Endothelial cell of umbilical vein (primary cell): ENCODE data around the gene CAPRIN2. TPM values are rescaled to one million over a fixed set of nuclear protein-coding genes. Genes with fewer than 3 reads are reported as not detected.

ENCODE experiments used
- BruUV-seq: library from RNA; stranded (reverse); fragments of 400-500 nt; replicated peaks from 2 replicates; lab custom pipeline; 2021; lab: Mats Ljungman, UMichigan
- CTCF ChIA-PET: fragments of 300-600, 350-600 bp; sonication (Branson Sonifier 250); formaldehyde crosslinking; loops from one replicate; lab custom pipeline; 2021; ENCODE audit warnings: antibody characterized with exemption, inconsistent platforms; lab: Charles Lee
- POLR2A ChIA-PET: fragments of 300-600, 350-600 bp; sonication (Branson Sonifier 250); formaldehyde crosslinking; loops from one replicate; lab custom pipeline; 2021; ENCODE audit warnings: antibody characterized with exemption, inconsistent platforms; lab: Charles Lee
- DNase-seq: peaks from one replicate; pipeline ENCODE4 v3.0.0-alpha.2; 2011; ENCODE audit warnings: low read depth, low spot score
- FAIRE-seq: peaks from 2 replicates; lab custom pipeline; 2011; peaks lifted over from hg19 to GRCh38; lab: Jason Lieb, UNC
- H2AFZ ChIP-seq: 2 replicates; pipeline ENCODE4 v1.6.0; 2012; ENCODE audit warnings: low read depth, low read length, control low read depth, inconsistent platforms
- H3K27ac ChIP-seq: 2 replicates; pipeline ENCODE4 v1.5.1; 2011; ENCODE audit warnings: low read depth, mild to moderate bottlenecking, control low read depth, low read length, moderate library complexity; ENCODE audit not compliant: insufficient read depth
- H3K27me3 ChIP-seq, 2 experiments: 2 replicates each; pipeline versions ENCODE4 v1.6.0 to v1.6.1; 2011; ENCODE audit warnings: low read length in 2 of 2, mixed read lengths in 1 of 2; ENCODE audit not compliant: control insufficient read depth in 2 of 2, insufficient read depth in 2 of 2
- H3K36me3 ChIP-seq, 2 experiments: 2 replicates in 1 of 2; 3 replicates in 1 of 2; pipeline ENCODE4 v1.5.1; 2011; ENCODE audit warnings: low read length in 2 of 2, mild to moderate bottlenecking in 1 of 2, moderate library complexity in 1 of 2; ENCODE audit not compliant: control insufficient read depth in 2 of 2, insufficient read depth in 2 of 2; ENCODE audit errors: extremely low read depth in 1 of 2
- H3K4me1 ChIP-seq: 3 replicates; pipeline ENCODE4 v1.5.1; 2011; ENCODE audit warnings: mild to moderate bottlenecking, low read length; ENCODE audit not compliant: control insufficient read depth, insufficient read depth; ENCODE audit errors: extremely low read depth
- H3K4me2 ChIP-seq: 2 replicates; pipeline ENCODE4 v1.6.1; 2011; ENCODE audit warnings: low read length, control low read depth, mixed read lengths; ENCODE audit not compliant: insufficient read depth
- H3K4me3 ChIP-seq, 3 experiments: fragments of 200-600 bp in 1 of 3; sonication (generic), shearing (Covaris generic) in 1 of 3; replicated peaks in 1 of 3; 2 replicates each; pipeline ENCODE4 v1.5.1; 2011 to 2016; ENCODE audit warnings: control low read depth in 3 of 3, low read length in 3 of 3, mild to moderate bottlenecking in 2 of 3, inconsistent platforms in 1 of 3, low read depth in 1 of 3, moderate library complexity in 1 of 3; ENCODE audit not compliant: insufficient read depth in 1 of 3
- H3K79me2 ChIP-seq: 2 replicates; pipeline ENCODE4 v1.6.0; 2012; ENCODE audit warnings: low read length, inconsistent platforms; ENCODE audit not compliant: control insufficient read depth, insufficient read depth
- H3K9ac ChIP-seq: replicated peaks from 2 replicates; pipeline ENCODE3; 2011; ENCODE audit warnings: low read length, control low read depth; ENCODE audit not compliant: insufficient read depth; ENCODE audit errors: extremely low read depth
- H3K9me1 ChIP-seq: replicated peaks from 3 replicates; pipeline ENCODE4 v1.6.0; 2011; ENCODE audit warnings: mild to moderate bottlenecking, low read length; ENCODE audit not compliant: control insufficient read depth, insufficient read depth; ENCODE audit errors: extremely low read depth
- H3K9me3 ChIP-seq: replicated peaks from 2 replicates; pipeline ENCODE4 v1.5.1; 2012; ENCODE audit warnings: low read length, inconsistent platforms; ENCODE audit not compliant: control insufficient read depth, insufficient read depth
- H4K20me1 ChIP-seq: replicated peaks from 2 replicates; pipeline ENCODE3; 2011; ENCODE audit warnings: mild to moderate bottlenecking, low read length; ENCODE audit not compliant: control insufficient read depth, insufficient read depth; ENCODE audit errors: extremely low read depth
- EZH2 ChIP-seq: IDR thresholded peaks from 2 replicates; pipeline ENCODE4 v1.6.1; 2012; ENCODE audit warnings: borderline replicate concordance, low read depth, mild to moderate bottlenecking, moderate library complexity, low read length, inconsistent platforms; ENCODE audit not compliant: severe bottlenecking
- FOS ChIP-seq: IDR thresholded peaks from 2 replicates; pipeline ENCODE4 v1.6.1; 2011; ENCODE audit warnings: mild to moderate bottlenecking, low read length, moderate library complexity, borderline replicate concordance; ENCODE audit not compliant: insufficient read depth
- GATA2 ChIP-seq: IDR thresholded peaks from 2 replicates; pipeline ENCODE4 v1.7.0; 2011; ENCODE audit warnings: low read depth, mild to moderate bottlenecking, moderate library complexity, mixed read lengths, low read length; ENCODE audit not compliant: insufficient read length, insufficient read depth
- JUN ChIP-seq: IDR thresholded peaks from 2 replicates; pipeline ENCODE4 v1.6.1; 2011; ENCODE audit warnings: borderline replicate concordance, low read depth; ENCODE audit not compliant: insufficient read length, insufficient read depth
- MYC ChIP-seq: IDR thresholded peaks from one replicate; pipeline ENCODE4 v1.6.1; 2011; ENCODE audit warnings: mild to moderate bottlenecking, low read depth, low read length
- POLR2A ChIP-seq: IDR thresholded peaks from 2 replicates; pipeline ENCODE4 v1.6.1; 2012; ENCODE audit warnings: low read depth, mild to moderate bottlenecking, control low read depth, low read length
- POLR2AphosphoS5 ChIP-seq: IDR thresholded peaks from 2 replicates; pipeline ENCODE4 v1.6.1; 2012; ENCODE audit warnings: low read depth, mild to moderate bottlenecking, control low read depth, low read length, moderate library complexity; ENCODE audit not compliant: insufficient read depth
- dilution Hi-C: fragments of 300-500 bp; cut with MboI; formaldehyde crosslinking; loops from one replicate; pipeline ENCODE4 v1.15.0; 2019; ENCODE audit warnings: low sequenced_read_pairs; ENCODE audit not compliant: extremely low pct_ligation_motif_present
- intact Hi-C: fragments of 100-400 bp; cut with micrococcal nuclease; formaldehyde crosslinking; loops from one replicate; pipeline ENCODE4 v1.10.0; 2022
- polyA plus RNA-seq, 4 experiments: library from polyadenylated mRNA; depleted of rRNA in 3 of 4; stranded (reverse) in 3 of 4; unstranded in 1 of 4; fragments of >200 nt; gene quantifications; 2 replicates each; pipeline versions ENCODE4 v1.2.1 to v1.2.3, GENCODE V29; 2011 to 2012; ENCODE audit warnings: missing spikeins in 1 of 4
- total RNA-seq: library from RNA; stranded (reverse); gene quantifications from 2 replicates; pipeline ENCODE4 v1.2.3, GENCODE V29; 2021
- TF ChIP-seq, protein P1 (sequence below): IDR thresholded peaks from 2 replicates; pipeline ENCODE4 v1.6.1; 2011; ENCODE audit not compliant: insufficient read depth, insufficient read length
- TF ChIP-seq, protein P2 (sequence below), 2 donors: IDR thresholded peaks; 1 replicate in 1 of 2; 2 replicates in 1 of 2; pipeline ENCODE4 v1.5.1; 2011; ENCODE audit warnings: low read length in 2 of 2, mild to moderate bottlenecking in 2 of 2, moderate library complexity in 2 of 2, control low read depth in 1 of 2, inconsistent platforms in 1 of 2, low read depth in 1 of 2; ENCODE audit not compliant: insufficient read depth in 1 of 2; ENCODE audit errors: extremely low read depth in 1 of 2

The CAPRIN2 gene
- total and polyA plus RNA-seq, 2 donors (not counting 3 experiments of a cell fraction or from before 2014, with no cell fraction given): 13.5 to 25.0 TPM

DNA sequence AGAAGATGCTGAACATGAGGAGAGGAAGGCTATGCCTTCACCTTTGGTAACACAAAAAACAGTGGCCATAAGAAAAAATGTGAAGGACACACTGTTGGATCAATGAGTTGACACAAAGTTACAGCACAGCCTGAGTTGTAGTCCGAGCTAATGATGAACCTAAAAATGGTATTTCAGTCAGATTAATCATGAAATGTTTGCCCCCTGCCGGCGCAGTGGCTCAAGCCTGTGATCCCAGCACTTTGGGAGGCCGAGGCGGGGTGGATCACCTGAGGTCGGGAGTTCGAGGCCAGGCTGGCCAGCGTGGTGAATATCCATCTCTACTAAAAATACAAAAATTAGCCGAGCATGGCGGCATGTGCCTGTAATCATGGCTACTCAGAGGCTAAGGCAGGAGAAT is 1.3 kb upstream of the CAPRIN2 start:
- FAIRE-seq (no peak), DNase-seq (no peak)
- Histone ChIP-seq H3K9me1 (no peaks in the 10 kb centered on the region), H3K27ac (no peak overlapping the region), H2AFZ (no peak overlapping the region), H3K9ac (no peak overlapping the region), H3K4me2 (no peak overlapping the region), H3K4me1 (peaks cover 15% of the 10 kb centered on the region), H3K36me3 (no peaks in the 10 kb centered on the region), H3K9me3 (no peaks in the 10 kb centered on the region), H4K20me1 (no peaks in the 10 kb centered on the region), H3K4me3 (no peak overlapping the region), H3K27me3 (no peaks in the 10 kb centered on the region), H3K79me2 (peaks cover 28% of the 10 kb centered on the region)
- TF ChIP-seq JUN: no peak
- no peak for TF ChIP-seq MYC
- TF ChIP-seq POLR2A: no peak
- no peak for TF ChIP-seq POLR2AphosphoS5
- no peak for TF ChIP-seq FOS
- no peak for TF ChIP-seq GATA2
- TF ChIP-seq, protein P1, sequence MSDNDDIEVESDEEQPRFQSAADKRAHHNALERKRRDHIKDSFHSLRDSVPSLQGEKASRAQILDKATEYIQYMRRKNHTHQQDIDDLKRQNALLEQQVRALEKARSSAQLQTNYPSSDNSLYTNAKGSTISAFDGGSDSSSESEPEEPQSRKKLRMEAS: no peak
- TF ChIP-seq, protein P2, sequence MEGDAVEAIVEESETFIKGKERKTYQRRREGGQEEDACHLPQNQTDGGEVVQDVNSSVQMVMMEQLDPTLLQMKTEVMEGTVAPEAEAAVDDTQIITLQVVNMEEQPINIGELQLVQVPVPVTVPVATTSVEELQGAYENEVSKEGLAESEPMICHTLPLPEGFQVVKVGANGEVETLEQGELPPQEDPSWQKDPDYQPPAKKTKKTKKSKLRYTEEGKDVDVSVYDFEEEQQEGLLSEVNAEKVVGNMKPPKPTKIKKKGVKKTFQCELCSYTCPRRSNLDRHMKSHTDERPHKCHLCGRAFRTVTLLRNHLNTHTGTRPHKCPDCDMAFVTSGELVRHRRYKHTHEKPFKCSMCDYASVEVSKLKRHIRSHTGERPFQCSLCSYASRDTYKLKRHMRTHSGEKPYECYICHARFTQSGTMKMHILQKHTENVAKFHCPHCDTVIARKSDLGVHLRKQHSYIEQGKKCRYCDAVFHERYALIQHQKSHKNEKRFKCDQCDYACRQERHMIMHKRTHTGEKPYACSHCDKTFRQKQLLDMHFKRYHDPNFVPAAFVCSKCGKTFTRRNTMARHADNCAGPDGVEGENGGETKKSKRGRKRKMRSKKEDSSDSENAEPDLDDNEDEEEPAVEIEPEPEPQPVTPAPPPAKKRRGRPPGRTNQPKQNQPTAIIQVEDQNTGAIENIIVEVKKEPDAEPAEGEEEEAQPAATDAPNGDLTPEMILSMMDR (IDR thresholded peaks at IDR 0.05; ENCODE audit: extremely low read depth in 1 of 2, insufficient read depth in 1 of 2, low read depth in 1 of 2, low read length in 2 of 2): no peak
- no peak for TF ChIP-seq EZH2
- BruUV-seq: no TSS peak
- intact Hi-C loops (no loop called here), dilution Hi-C loops (no loop called here)
- CTCF ChIA-PET: interaction anchor here (1.0 to 5.2 kb wide), 4 partner anchors 12 to 61 kb away, joined by 3 to 55 read pairs (median 14); no protein-coding TSS in a partner anchor
- POLR2A ChIA-PET: no interaction called here
